GM19463 (cell line): ENCODE data around the gene MKLN1.
"Not testable (repeated sequence)": the region's sequence is repeated elsewhere in the genome, so short reads cannot be mapped to it uniquely, and the experiment has no call there.

Experiments
- ATAC-seq: cut with Tn5 transposase; IDR thresholded peaks from one replicate; pipeline ENCODE4 v1.9.1; 2021; ENCODE audit warnings: mild to moderate bottlenecking, moderate library complexity; ENCODE audit not compliant: unreplicated experiment

Gene MKLN1

DNA sequence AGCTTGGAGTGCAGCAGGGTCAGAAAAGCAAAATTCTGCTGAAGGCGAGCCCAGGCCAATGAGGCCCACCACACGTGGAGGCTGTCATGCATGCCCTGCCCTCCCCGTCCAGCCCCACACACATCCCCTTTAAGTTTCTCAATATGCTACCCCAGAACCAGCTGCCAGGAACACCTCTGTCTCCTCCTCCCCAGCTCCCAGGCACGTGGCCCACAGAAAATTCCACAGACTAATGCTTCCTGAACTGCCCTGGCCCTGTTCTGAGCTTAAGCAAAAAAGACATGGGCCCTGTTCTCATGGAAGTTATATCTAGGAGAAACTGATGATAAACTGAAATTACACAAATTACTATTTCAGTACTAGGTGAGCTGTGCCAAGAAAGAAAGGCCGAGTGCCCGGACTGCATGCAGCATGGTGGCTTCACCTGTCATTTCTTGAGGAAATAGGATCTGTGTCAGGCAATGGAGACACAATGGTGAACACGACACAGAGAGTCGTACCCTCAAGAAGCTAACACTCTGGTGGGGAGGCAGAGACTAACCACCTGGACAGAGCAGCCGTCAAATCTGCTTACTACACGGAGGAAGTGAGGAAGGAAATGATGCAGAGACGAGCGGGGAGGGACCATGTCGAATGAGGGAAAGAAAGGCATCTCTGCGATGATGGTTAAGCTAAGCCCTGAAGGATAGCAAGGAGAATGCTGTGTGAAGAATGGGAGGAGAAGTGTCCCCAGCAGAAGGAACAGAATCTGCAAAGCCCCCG lies 184.3 kb downstream of the MKLN1 start:
- no peak for ATAC-seq

DNA sequence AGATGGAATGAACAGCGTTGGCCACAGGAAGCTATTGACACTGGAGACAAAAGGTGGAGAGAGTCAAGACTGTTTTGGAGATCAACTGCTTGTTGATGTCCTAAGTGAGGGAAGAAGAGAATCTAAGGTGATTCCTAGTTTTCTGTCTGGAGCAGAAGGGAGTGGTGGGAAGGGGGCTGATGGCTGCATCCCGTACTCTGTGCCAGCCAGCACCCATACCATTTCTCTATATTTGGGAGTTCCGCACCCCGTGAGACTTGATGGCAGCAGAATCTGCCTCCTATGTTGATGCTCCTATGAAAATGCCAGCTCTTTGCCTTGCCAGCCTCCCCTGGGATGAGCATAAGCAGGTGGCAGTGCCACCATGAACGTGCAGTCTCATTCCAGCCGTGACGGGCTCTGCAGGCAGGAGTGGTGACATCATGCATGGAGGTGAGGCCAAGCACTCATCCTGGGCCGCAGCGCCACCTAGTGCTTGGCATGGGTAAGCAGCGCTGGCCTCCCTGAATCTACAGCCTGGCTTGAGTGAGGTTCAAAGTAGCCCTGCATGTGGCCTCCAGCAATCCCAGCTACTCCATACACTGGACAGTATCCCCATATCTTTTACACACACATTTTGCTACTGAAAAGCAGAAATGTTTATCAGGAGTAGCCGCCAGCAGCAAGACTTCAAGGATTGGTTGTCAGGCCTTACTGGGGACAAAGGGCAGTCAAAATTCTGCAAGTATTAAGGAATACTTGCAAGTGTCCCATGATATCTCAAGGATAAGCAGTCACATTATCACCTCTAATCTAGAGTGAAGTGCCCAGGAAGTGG lies 185.8 kb downstream of the MKLN1 start:
- ATAC-seq = peak; percentile 98

GRCh38 chr7:131515471-131515870 lies 187.8 kb downstream of the MKLN1 start:
- ATAC-seq = not testable (repeated sequence)

- no peak for ATAC-seq
Measured at GRCh38 chr7:131517218-131517923, 189.7 kb downstream of the MKLN1 start.

GRCh38 chr7:131518626-131519025 lies 190.9 kb downstream of the MKLN1 start:
- no peak for ATAC-seq

DNA sequence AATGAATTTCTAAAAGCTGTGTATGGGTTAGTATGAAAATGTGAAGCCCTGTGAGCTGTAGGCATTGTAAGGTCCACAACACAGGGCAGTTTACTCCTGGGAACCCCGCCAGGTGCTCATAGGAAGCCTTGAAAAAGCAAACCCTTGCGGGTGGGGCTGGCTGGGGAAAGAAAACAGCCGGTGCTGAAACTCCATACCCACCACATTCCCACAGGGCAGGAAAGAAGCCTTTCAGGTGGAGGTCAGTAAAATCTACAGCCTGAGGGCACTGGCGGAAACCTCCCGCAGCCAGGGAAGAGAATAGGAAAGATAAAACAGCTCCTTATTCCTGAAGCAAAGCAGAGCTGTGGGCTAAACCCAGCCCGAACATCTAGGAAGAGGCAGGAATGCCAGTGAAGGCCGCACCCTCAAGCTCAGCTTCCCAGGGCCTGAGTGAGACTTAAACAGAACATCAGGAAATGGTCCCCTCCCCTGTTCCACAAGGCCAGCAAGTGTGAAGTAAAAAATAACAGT lies 194.0 kb downstream of the MKLN1 start:
- ATAC-seq = no peak

- no peak for ATAC-seq
Measured at GRCh38 chr7:131522325-131522930, 194.8 kb downstream of the MKLN1 start.

DNA sequence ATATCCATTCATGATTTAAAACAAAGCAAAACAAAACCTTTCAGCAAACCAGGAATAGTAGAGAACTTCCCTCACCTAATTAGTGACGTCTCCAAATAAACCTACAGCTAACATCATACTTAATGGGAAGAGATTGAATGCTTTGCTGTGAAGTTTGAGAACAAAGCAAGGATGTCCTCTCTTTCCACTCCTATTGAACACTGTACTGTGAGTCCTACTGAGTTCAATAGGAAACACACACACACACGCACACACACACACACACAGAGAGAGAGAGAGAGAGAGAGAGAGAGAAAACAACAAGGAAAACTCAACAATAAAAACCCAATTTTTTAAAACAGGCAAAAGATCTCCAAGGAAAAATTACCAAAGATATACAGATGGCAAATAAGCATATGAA lies 196.4 kb downstream of the MKLN1 start:
- no peak for ATAC-seq

DNA sequence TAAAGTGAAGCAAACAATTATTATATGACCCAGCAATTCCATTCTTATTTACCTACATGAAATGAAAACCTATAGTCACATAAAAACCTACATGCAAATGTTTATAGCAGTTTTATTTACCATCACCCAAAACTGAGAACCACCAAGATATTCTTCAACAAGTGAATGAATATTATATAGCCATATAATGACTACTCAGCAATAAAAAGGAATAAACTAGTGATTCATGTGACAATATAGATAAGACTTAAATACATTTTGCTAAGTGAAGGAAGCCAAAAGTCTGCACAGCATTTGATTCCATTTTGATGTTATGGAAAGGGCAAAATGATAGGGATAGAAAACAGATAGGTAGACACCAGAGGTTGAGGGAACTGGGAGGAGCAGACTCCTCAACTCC lies 197.0 kb downstream of the MKLN1 start:
- no peak for ATAC-seq

DNA sequence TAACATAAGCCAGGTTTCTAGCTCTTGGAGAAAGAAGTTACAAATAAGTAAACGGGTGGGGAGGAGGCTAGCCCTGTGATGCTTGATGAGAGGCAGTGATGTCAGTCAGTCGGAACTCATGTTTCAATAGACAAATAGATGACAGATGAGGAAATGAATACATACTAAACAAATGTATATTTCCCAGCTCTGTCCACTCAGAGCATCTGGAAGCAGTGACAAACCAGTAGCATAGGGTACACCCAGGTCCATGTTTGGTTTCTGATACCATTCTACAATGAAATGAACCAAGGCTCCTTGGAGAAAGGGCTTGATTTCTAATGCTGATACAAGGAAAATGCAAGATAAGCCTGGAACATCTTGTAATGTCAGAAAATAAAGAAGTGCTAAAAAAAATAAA lies 198.1 kb downstream of the MKLN1 start:
- no peak for ATAC-seq

DNA sequence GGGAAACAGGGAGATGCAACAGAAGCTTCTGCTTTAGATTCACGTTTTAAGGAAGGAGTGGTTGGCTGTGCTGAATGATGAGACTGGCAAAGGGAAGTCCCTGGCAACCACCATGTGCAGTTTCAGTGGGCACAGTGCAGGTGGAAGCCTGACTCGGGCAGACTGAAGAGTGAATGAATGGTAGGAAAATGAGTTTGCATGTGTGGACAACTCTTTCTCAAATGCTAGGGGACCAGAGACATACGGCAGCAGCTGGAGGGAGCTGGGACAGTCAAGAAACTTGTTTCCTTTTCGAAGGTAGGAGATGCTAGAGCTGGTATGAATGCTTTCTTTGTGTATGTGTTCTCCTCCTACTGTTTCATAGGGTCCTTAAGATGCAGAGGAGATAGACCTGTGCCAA lies 199.8 kb downstream of the MKLN1 start:
- peak; percentile 76 for ATAC-seq

DNA sequence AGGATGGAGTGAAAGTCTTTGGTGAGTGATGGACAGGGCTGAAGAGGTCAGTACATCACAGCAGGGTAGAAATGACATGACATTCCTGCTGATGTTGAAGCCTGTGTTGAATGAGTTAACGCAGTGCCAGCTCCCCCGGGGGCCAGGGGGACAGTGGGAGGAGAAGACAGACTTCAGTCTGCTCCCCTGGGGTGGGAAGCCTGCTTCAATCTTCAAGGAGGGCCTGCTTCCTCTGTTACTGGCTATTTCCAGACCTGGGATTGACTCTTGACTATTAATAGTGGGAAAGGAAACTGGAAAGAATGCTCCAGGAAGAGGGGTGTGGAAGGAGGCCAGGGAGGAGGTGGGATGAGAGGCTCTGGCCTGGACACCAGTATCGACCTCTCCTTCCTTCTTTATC lies 201.5 kb downstream of the MKLN1 start:
- no peak for ATAC-seq

DNA sequence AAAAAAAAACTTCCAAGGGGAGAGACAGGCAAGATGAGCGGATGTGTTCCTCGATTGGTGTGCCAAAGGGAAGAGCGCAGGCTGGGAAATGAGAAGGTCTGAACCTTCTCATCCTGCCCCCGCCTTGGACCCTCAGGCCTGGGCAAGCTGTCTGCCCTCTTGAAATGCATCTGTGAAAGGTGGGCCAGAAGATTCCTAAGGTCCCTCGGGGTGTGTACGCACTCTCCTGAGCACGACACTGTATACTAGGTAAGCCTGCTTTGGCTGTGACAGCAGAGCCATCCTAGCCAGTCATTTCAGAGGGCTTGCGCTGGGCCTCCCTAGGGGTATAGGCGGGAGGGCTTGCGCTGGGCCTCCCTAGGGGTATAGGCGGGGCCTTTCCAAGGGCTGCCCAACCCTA lies 201.9 kb downstream of the MKLN1 start:
- ATAC-seq = no peak

DNA sequence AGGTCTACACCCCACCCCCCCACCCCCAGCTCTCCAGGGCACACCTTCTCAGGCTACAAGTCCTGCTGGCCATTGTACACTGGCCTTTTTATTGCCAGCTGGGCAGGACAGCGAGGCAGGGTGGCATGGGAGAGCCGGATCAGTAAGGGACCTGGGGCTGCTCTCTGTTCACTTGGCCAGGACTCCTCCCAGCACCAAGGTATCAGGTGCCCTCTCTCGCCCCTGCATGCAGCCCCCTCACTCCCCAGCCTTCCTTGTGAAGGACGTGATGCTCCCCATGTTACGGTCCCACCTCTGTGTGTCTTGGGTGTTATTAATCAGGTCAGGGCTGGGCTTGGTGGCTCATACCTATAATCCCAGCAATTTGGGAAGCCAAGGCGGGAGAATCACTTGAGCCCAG lies 202.5 kb downstream of the MKLN1 start:
- ATAC-seq = no peak

DNA sequence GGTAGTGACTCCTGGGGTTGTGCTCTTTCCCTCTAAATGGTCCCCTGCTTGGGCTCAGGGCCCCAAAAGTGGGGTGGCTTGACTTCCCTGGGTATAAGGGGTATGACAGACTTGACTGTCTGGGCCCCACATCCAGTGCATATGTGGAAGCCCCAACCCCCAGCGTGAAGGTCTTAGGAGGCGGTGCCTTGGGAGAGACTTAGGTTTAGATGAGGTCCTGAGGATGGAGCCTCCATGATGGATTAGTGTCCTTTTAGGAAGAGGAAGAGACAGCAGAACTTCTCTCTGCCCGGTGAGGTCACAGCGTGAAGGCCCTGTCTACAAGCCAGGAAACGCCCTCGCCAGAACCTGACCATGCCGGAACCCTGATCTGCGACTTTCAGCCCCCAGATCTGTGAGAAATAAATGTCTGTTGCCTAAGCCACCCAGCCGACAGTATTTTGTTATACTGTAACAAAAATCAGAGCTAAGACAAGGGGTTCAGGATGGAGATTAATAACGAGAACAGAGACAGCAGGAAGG lies 205.0 kb downstream of the MKLN1 start:
- ATAC-seq = no peak

DNA sequence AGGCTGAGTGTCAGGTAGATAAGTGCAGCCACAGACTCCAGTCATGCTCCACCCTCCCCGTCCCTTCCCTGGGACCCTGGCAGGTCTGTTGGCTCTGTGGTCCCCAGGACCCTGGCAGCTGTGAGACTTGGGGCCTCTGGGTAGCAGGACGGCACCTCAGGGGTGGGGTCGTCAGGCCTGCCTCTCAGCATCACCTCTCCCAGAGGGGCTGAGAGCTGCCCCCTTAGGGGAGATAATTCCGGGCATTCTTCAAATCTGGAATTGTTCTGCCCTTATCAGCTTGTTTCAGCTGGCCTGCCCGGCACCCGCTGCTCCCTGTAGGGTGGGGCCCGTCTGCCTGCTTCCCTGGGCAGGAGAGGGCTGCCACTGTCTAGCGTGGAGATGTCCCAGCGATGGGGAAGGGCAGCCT lies 205.5 kb downstream of the MKLN1 start:
- ATAC-seq = no peak

- ATAC-seq = no peak
Measured at GRCh38 chr7:131533566-131534561, 206.2 kb downstream of the MKLN1 start.

DNA sequence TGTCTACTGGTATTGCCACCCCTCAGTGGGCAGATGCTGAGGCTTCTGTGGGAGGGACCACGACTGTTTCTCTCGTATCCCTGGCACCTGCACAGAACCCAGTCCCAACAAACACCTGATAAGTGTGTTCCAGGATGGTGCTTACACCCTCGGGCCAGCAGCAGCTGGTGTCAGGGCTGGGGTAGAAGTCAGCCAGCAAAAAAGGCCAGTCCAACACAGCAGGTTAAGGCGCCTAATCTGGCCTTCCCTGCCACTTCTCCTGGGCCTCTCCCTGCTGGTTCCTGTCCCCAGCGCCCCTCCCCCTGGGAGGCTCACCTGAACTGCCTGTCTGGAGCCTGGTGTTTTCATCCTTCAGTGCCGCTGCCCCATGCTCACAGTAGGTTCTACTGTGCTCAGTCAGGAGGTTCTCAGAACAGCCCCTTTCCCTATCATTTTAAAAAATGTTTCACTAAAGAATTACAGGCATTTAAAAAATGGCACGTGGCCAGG lies 208.7 kb downstream of the MKLN1 start:
- ATAC-seq = no peak

GRCh38 chr7:131537571-131537978 lies 209.9 kb downstream of the MKLN1 start:
- no peak for ATAC-seq
